ENCODE results near the gene HECW1.

DNA sequence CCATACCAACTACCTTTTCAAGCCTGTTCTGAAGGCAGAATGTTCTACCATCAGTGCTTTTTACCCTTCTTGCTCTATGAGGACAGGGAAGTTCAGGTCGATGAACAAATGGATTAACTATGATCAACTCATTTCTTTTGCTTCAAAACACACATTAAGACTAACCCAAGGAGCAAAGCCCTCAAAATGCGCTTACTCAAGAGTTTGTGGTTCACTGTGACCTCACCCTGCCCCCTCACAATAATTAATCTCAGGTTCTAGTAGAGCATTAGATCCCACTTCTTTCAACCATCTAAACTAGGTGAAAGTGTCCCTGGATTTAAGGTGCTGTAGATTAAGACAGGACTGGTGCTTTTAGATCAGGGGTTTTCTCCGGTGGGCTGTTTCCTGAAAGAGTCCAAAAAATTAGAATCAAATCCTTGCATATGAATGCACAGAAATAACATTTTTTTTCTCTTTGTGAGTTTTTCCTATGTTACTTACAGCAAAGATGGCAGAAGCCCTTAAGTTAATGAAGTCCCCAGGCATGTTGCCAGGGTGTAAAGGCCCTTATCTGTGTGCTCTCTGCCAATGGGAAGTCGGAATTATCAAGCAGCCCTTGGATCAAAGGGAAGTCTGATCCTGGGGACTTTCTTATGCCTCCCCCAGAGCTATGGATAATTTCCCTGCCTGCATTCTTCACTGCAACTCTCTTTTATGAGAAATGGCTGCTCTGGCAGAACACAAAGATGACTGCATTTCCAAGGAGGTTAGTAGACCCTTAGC is 264.9 kb downstream of the HECW1 start:
- TF ChIP-seq EGR1 (IDR thresholded peaks at IDR 0.05) (no peak), RAD21 (IDR thresholded peaks at IDR 0.05; ENCODE audit: low read depth) (no peak), CREB1 (IDR thresholded peaks at IDR 0.05; ENCODE audit: low read depth) (no peak), TAF1 (IDR thresholded peaks at IDR 0.05; ENCODE audit: low read depth) (no peak), TEAD4 (IDR thresholded peaks at IDR 0.05) (no peak), FOXM1 (IDR thresholded peaks at IDR 0.05; ENCODE audit: borderline replicate concordance, low read depth) (no peak)
- TF ChIP-seq, protein P1, sequence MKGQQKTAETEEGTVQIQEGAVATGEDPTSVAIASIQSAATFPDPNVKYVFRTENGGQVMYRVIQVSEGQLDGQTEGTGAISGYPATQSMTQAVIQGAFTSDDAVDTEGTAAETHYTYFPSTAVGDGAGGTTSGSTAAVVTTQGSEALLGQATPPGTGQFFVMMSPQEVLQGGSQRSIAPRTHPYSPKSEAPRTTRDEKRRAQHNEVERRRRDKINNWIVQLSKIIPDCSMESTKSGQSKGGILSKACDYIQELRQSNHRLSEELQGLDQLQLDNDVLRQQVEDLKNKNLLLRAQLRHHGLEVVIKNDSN (IDR thresholded peaks at IDR 0.05), result no peak
- TF ChIP-seq, protein P2, sequence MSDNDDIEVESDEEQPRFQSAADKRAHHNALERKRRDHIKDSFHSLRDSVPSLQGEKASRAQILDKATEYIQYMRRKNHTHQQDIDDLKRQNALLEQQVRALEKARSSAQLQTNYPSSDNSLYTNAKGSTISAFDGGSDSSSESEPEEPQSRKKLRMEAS (IDR thresholded peaks at IDR 0.05), result no peak
